OCI-LY7 (cell line): Measurements from ENCODE around the gene POFUT1. TPM values are rescaled to one million over a fixed set of nuclear protein-coding genes. Genes with fewer than 3 reads are reported as not detected.

Source experiments
- BruUV-seq: library from RNA; stranded (reverse); fragments of 400-500 nt; replicated peaks from 2 replicates; lab custom pipeline; 2021; lab: Mats Ljungman, UMichigan
- CTCF ChIA-PET: fragments of 300-600 bp; sonication (Branson Sonifier 250); formaldehyde crosslinking; loops from one replicate; lab custom pipeline; 2022; ENCODE audit warnings: antibody characterized with exemption; ENCODE audit not compliant: unreplicated experiment; lab: Charles Lee
- POLR2A ChIA-PET: fragments of 300-600 bp; sonication (Branson Sonifier 250); formaldehyde crosslinking; loops from one replicate; lab custom pipeline; 2022; ENCODE audit warnings: antibody characterized with exemption; lab: Charles Lee
- DNase-seq: peaks from one replicate; pipeline ENCODE4 v3.0.0-alpha.2; 2015; ENCODE audit warnings: low spot score
- H2AFZ ChIP-seq: fragments of 200-600 bp; sonication (generic), shearing (Covaris generic); 2 replicates; pipeline ENCODE4 v1.6.1; 2014; ENCODE audit warnings: mild to moderate bottlenecking, antibody characterized with exemption, low read length, moderate library complexity
- H3K27ac ChIP-seq: fragments of 200-600 bp; sonication (generic); 2 replicates; pipeline ENCODE4 v1.5.1; 2014; ENCODE audit warnings: mixed run types, low read depth, mild to moderate bottlenecking, moderate library complexity, low read length, inconsistent platforms; ENCODE audit not compliant: poor library complexity, severe bottlenecking
- H3K36me3 ChIP-seq: fragments of 200-600 bp; sonication (generic); 2 replicates; pipeline ENCODE4 v1.6.1; 2014; ENCODE audit warnings: mild to moderate bottlenecking, antibody characterized with exemption, low read length, moderate library complexity, mixed read lengths; ENCODE audit not compliant: insufficient read depth
- H3K4me1 ChIP-seq: fragments of 200-600 bp; sonication (generic); 2 replicates; pipeline ENCODE4 v1.5.1; 2014; ENCODE audit warnings: mild to moderate bottlenecking, low read length; ENCODE audit not compliant: insufficient read depth, poor library complexity, severe bottlenecking
- H3K4me2 ChIP-seq: fragments of 200-600 bp; sonication (generic); 2 replicates; pipeline ENCODE4 v1.6.1; 2014; ENCODE audit warnings: mild to moderate bottlenecking, low read length
- H3K4me3 ChIP-seq: fragments of 200-600 bp; sonication (generic); 2 replicates; pipeline ENCODE4 v1.5.1; 2014; ENCODE audit warnings: mild to moderate bottlenecking, low read depth, low read length; ENCODE audit not compliant: poor library complexity, severe bottlenecking
- H3K79me2 ChIP-seq: fragments of 200-600 bp; sonication (generic); 2 replicates; pipeline ENCODE4 v1.6.1; 2016; ENCODE audit warnings: low read depth, mild to moderate bottlenecking, low read length, moderate library complexity, mixed read lengths; ENCODE audit not compliant: insufficient read depth
- H3K9me2 ChIP-seq: fragments of 200-600 bp; sonication (generic); 2 replicates; pipeline ENCODE4 v1.6.1; 2016; ENCODE audit warnings: mild to moderate bottlenecking, low read length, mixed read lengths; ENCODE audit not compliant: insufficient read depth
- H3K9me3 ChIP-seq: fragments of 200-600 bp; sonication (generic); 2 replicates; pipeline ENCODE4 v1.6.1; 2014; ENCODE audit warnings: mild to moderate bottlenecking, mixed run types, low read length, mixed read lengths
- H4K20me1 ChIP-seq: fragments of 200-600 bp; sonication (generic); 2 replicates; pipeline ENCODE4 v1.6.1; 2014; ENCODE audit warnings: mild to moderate bottlenecking, antibody characterized with exemption, low read length, moderate library complexity, mixed read lengths; ENCODE audit not compliant: insufficient read depth
- EZH2phosphoT487 ChIP-seq: fragments of 200-600 bp; sonication (generic); IDR thresholded peaks from 2 replicates; pipeline ENCODE4 v1.6.1; 2018; ENCODE audit warnings: low read depth, borderline replicate concordance, mild to moderate bottlenecking, mixed run types, antibody characterized with exemption, low read length, moderate library complexity, mixed read lengths
- intact Hi-C: fragments of 100-400 bp; cut with micrococcal nuclease; formaldehyde crosslinking; loops from one replicate; pipeline ENCODE4 v1.10.0; 2022; ENCODE audit not compliant: unreplicated experiment
- total RNA-seq, 2 experiments: library from RNA; depleted of rRNA in 1 of 2; stranded (reverse); fragments of >200 nt in 1 of 2; shearing (Covaris generic) in 1 of 2; gene quantifications; 2 replicates each; pipeline ENCODE4 v1.2.3, GENCODE V29; 2014 to 2022
- TF ChIP-seq, protein P1 (sequence below): fragments of 200-600 bp; sonication (generic); conservative IDR thresholded peaks from 2 replicates; pipeline ENCODE4 v1.5.1; 2014; ENCODE audit warnings: mild to moderate bottlenecking, antibody characterized with exemption, low read length, moderate library complexity, mixed read lengths

Gene POFUT1
- total RNA-seq, 2 experiments from 2014 or later, result 21.4 to 33.1 TPM

DNA sequence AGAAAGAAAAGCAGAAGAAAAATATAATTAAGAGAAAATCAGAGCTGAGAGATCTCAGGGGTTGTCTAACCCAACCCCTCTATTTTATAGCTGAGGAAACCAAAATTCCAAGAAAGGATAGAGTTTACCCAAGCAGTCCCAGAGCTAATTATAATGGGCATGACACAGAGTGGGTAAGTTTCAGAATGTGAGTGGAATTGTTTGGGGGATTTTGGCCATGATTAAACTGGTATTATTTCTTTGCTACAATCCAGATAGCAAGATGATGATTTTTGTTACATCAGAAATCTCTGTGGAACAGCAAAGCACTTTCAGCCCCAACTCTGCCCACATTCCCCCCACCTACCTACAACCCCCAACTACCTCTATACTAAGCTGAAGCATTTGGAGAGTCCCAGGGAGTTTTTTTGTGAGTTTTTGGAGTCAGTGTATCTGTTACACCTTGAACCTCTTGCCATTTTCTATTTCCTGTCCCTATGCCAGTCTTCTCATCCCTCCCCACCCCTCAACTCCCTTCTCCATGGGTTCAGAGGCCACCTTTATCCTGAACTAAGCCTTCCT lies 24.7 kb downstream of the POFUT1 start:
- CTCF ChIA-PET, result interaction anchor here (0.6 kb wide), 2 partner anchors 12 to 135 kb away, joined by 3 to 4 read pairs; no protein-coding TSS in a partner anchor
- H3K4me2 ChIP-seq, result no peak overlapping the region
- H2AFZ ChIP-seq, result no peak overlapping the region
- TF ChIP-seq, protein P1, sequence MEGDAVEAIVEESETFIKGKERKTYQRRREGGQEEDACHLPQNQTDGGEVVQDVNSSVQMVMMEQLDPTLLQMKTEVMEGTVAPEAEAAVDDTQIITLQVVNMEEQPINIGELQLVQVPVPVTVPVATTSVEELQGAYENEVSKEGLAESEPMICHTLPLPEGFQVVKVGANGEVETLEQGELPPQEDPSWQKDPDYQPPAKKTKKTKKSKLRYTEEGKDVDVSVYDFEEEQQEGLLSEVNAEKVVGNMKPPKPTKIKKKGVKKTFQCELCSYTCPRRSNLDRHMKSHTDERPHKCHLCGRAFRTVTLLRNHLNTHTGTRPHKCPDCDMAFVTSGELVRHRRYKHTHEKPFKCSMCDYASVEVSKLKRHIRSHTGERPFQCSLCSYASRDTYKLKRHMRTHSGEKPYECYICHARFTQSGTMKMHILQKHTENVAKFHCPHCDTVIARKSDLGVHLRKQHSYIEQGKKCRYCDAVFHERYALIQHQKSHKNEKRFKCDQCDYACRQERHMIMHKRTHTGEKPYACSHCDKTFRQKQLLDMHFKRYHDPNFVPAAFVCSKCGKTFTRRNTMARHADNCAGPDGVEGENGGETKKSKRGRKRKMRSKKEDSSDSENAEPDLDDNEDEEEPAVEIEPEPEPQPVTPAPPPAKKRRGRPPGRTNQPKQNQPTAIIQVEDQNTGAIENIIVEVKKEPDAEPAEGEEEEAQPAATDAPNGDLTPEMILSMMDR, result no peak
- no peak for TF ChIP-seq EZH2phosphoT487
- H3K4me3 ChIP-seq, result no peak overlapping the region
- no TSS peak for BruUV-seq
- no peaks in the 10 kb centered on the region for H4K20me1 ChIP-seq
- H3K27ac ChIP-seq, result no peak overlapping the region
- POLR2A ChIA-PET, result interaction anchor here (0.9 to 1.0 kb wide), 3 partner anchors 15 to 125 kb away, joined by 3 to 5 read pairs (median 3); no protein-coding TSS in a partner anchor
- DNase-seq, result no peak
- H3K36me3 ChIP-seq, result peaks cover 95% of the 10 kb centered on the region
- peaks cover 4% of the 10 kb centered on the region for H3K4me1 ChIP-seq
- no peaks in the 10 kb centered on the region for H3K9me3 ChIP-seq
- H3K79me2 ChIP-seq, result no peaks in the 10 kb centered on the region
- no peaks in the 10 kb centered on the region for H3K9me2 ChIP-seq
- intact Hi-C loops, result no loop called here

- Histone ChIP-seq H3K9me3 (no peaks in the 10 kb centered on the region), H3K9me2 (no peaks in the 10 kb centered on the region), H3K36me3 (peaks cover 89% of the 10 kb centered on the region), H3K27ac (no peak overlapping the region), H3K4me1 (peaks cover 4% of the 10 kb centered on the region), H3K4me3 (no peak overlapping the region), H4K20me1 (no peaks in the 10 kb centered on the region), H2AFZ (no peak overlapping the region), H3K4me2 (no peak overlapping the region), H3K79me2 (no peaks in the 10 kb centered on the region)
- no TSS peak for BruUV-seq
- ChIA-PET CTCF (interaction anchor here (0.6 to 1.2 kb wide), 2 partner anchors 10 to 134 kb away, joined by 3 read pairs; no protein-coding TSS in a partner anchor), POLR2A (no interaction called here)
- TF ChIP-seq, protein P1, result no peak
- TF ChIP-seq EZH2phosphoT487, result no peak
- intact Hi-C loops, result no loop called here
- DNase-seq, result no peak
Measured at GRCh38 chr20:32233286-32233685, 25.6 kb downstream of the POFUT1 start.
